Hepatocyte (in vitro differentiated cells): ENCODE measurements around the gene PALLD.

Experiments used
- CTCF ChIP-seq: fragments of 200-600 bp; sonication (generic); IDR thresholded peaks from 2 replicates; pipeline ENCODE4 v1.5.1; 2016; ENCODE audit warnings: antibody characterized with exemption, mild to moderate bottlenecking; ENCODE audit not compliant: poor library complexity
- EZH2 ChIP-seq: fragments of 200-600 bp; sonication (generic); IDR thresholded peaks from 2 replicates; pipeline ENCODE4 v1.6.1; 2016; ENCODE audit warnings: antibody characterized with exemption, mild to moderate bottlenecking, borderline replicate concordance

- TF ChIP-seq CTCF, result no peak
- no peak for TF ChIP-seq EZH2
These were observed 52.3 kb downstream of the PALLD start for GRCh38 chr4:168549143-168549542.
